HG03135 (cell line): ENCODE results near the gene TADA3.
"Not testable (repeated sequence)": the region's sequence is repeated elsewhere in the genome, so short reads cannot be mapped to it uniquely, and the experiment has no call there.

ENCODE experiments used
- ATAC-seq: cut with Tn5 transposase; IDR thresholded peaks from one replicate; pipeline ENCODE4 v1.9.1; 2021; ENCODE audit warnings: mild to moderate bottlenecking, moderate library complexity; ENCODE audit not compliant: unreplicated experiment

Gene TADA3

GRCh38 chr3:9785602-9786001 is 6.7 kb downstream of the TADA3 start:
- no peak for ATAC-seq

DNA sequence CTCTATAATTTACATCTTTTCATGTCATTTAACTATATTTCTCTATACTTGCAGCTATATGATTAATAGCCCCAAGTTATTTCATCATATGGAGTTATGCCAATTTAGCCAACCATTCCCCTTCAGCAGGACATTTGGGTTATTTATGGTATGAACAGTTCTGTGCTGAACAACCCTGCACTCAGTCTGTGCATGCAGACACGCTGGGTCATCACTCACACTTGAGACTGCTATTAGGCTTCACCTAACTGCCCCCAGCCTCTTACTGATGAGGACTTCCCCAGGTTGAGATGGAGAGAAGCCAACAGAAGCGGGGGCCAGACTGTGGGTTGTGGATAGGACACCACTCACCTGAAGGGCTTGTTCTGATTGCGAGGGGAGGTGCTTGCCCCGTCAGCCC is 7.3 kb downstream of the TADA3 start:
- ATAC-seq: no peak

DNA sequence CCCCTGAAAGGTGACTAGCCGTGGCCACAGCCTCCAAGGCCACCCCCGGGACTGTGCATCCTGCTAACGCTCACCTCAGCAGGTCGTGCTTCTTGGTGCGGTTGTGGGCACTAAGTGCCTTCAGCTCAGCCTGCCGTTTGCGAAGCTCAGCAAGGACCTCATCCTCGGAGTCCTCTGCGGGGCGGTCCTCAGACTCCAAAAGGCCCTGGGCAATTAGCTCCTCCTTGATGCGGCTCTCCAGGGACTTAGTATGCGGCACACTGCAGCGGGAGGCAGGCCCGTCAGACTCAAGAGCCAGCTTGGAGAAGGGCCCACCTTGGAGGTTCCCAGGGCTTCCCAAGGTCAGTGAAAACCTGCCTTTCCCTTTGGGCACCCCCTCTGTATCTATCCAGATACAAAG is 8.3 kb downstream of the TADA3 start:
- ATAC-seq: no peak

GRCh38 chr3:9782770-9783169 is 9.5 kb downstream of the TADA3 start:
- ATAC-seq: no peak

DNA sequence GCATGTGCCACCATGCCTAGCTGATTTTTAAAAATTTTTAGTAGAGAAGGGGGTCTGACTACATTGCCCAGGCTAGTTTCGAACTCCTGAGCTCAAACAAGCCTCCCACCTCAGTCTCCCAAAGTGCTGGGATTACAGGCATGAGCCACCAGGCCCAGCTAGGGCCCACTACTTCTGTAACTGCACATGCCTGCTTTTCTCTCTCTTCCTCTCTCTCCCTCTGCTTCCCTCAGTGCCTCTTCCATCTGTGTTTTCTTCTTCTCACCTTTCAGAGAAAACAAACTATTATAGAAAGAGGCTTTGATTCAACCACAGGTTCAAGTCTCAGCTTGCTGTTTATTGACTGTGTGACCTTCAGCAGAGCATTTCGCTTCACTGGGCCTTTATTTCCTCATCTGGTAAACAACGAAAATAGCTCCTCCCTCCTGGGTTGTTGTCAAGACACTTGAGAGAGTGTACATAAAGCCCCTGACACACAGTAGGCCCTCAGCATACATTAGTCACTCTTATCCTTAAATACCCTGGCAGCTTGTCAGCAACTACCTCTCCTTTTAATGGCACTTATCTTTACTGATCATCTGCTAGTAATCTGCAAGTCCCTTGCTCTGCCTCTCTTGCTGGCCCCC is 10.2 kb downstream of the TADA3 start:
- no peak for ATAC-seq

DNA sequence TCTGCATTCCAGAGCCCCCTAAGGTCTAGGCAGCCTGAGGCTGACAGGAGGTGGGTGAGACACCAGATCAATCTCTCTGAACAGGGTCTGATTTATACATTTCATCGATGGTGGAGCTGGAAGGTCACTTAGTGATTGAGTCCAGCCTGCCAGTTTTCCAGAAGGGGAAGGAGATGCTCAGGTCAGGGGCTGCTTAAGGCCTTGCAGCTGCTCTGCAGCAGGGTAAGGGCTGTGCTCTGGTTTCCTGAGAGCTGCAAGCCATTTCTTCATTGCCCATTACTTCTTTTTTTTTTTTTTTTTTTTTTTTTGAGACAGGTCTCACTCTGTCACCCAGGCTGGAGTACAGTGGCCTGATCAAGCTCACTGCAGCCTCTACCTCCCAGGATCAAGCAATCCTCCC is 10.7 kb downstream of the TADA3 start:
- no peak for ATAC-seq

DNA sequence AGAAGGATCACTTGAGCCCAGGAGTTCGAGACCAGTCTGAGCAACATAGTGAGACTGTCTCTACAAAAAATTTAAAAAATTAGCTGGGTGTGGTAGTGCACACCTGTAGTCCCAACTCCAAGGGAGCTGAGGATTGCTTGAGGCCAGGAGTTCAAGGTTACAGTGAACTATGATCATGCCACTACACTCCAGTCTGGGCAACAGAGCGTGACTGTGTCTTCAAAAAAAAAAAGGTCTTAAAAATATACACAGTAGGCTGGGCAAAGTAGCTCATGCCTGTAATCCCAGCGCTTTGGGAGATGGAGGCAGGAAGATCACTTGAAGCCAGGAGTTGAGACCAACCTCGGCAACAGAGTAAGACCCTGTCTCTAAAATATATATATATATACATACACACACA is 11.4 kb downstream of the TADA3 start:
- no peak for ATAC-seq

DNA sequence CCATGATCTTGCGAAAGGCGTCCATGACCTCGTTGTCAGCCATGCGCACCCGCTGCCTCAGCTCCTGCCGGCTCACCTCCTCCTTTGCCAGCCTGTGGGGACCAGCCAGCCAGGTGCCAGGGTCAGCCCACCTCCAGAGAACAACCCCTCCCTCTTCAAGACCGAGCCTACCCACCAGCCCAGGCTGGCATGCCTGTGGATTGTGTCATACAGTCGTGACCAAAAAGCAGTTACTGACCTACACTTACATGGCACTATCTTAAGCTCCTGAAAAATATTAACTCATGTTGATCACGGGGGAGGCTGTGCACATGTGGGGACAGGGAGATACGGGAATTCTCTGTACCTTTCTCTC is 11.8 kb downstream of the TADA3 start:
- no peak for ATAC-seq

GRCh38 chr3:9779721-9780457 is 12.4 kb downstream of the TADA3 start:
- ATAC-seq: peak; percentile 62

GRCh38 chr3:9779075-9779593 is 13.1 kb downstream of the TADA3 start:
- no peak for ATAC-seq

DNA sequence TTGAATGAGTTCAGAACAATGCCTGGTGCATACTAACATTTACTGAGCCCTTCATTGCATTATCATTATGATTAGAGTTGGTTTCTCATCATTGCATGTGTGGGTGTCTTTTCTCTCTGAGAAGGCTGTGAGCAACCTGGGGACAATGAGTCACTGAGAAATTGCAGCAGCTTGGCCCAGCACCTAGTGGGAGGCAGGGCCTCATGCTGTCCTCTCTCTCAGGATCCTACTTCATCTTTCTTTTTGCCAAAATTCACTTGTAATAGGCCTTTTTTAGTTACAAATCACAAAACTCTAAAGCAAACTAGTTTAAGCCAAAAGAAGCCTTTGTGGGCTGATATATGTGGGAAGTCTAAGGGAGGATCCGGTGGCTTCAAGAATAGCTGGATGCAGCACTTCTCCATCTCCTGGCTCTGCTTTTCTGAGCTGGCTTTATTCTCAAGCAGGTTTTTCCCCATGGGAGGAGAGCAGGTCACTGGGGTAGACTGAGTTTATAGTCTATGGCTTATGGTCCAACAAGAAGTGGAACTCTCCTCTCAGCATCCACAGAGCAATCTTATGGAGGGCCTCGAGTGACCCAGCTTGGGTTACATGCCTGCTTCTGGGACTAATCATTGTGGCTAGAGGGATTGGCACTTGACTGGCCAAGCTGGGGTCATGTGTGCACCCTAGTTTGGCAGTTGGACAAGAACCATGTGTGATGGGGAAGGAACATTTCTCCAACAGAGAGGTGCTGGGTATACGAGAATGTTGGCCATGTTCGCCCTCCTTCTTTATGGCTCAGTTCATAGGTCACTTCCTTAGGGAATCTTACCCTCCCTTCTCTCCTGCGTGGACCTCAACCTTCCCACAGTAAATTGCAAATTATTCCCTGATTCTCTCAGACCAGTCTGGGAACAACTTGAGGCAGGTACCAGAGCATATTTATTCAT is 13.9 kb downstream of the TADA3 start:
- ATAC-seq: no peak

DNA sequence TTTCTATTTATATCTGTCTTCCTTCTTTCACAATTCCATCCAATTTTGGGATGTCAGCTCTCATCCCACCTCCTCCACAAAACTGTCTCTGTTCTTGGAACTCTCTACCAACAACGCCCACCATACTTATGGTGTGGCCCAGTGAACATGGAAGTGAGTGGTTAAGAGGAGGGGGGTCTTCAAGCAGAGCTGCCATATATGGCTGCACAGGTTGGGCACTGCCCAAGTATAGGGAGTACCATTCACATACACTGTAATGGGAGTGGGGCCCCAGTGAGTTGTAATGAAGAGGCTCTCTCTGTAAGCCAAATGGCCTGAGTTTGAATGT is 14.6 kb downstream of the TADA3 start:
- no peak for ATAC-seq

GRCh38 chr3:9776896-9777693 is 15.2 kb downstream of the TADA3 start:
- ATAC-seq: no peak

- not testable (repeated sequence) for ATAC-seq
These were observed 21.3 kb downstream of the TADA3 start for GRCh38 chr3:9771007-9771406.

- no peak for ATAC-seq
These were observed 21.9 kb downstream of the TADA3 start for GRCh38 chr3:9770276-9770812.

DNA sequence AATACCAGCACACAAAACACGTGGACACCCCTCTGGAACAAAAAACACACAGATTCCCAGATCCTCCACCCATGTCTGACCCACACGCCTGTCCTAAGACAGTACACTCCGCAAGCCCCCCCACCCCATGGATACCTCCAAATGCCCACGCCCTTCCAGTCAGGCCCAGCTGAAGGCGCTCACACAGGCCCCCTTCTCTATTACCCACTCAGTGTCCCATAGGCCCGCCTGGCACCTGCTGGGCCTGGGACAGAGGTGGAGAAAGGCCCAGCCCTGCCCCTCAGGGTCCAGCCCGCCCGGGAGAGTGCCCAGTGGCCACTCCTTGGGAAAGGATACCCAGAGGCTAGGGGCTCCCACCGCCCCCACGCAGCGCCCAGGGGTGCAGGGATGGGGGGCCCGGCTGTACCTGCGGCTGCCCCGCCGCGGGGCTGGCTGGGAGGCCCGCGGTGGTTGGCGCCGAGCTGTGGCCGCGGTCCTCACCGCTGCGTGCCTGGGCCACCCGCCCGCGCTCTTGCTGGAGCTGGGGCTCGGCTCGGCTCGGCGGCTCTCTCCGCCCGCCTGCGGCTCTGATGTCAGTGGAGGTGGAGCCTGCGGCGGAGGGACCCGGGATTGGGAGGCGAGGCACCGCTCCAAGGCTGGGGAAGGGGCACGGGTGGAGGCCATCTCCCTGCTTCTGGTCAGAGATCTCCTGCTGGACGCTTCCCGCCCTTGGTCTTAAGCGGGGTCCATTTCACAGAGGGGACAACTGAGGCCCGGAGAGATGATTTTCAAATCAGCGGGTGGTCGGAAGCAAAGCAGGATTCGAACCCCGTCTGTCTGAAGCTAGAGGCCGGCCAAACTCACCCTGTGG is 22.6 kb downstream of the TADA3 start, which contains the start of gene CAMK1:
TSS of gene CAMK1 (minus strand) at position 522 of the 850 bp plus-strand sequence. CDS start 2,198 bp downstream, outside the sequence.
- peak; percentile 65 for ATAC-seq

DNA sequence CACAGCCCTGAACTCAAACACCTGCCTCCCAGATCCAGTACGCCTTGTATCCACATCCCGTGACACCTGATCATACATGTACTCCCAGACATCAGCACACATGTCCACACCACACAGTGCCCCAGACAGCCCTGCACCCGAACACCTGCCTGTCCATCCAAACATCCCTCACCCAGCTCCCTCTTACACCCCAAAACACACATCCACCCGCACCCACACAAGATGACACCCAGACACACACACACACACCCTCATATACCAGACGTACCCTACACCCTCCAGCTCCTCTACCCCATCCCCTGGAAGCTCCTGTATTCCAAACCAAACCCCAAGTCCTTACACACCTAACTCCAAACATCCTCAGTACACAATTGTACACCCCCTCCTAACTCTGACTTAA is 23.3 kb downstream of the TADA3 start:
- ATAC-seq: no peak

DNA sequence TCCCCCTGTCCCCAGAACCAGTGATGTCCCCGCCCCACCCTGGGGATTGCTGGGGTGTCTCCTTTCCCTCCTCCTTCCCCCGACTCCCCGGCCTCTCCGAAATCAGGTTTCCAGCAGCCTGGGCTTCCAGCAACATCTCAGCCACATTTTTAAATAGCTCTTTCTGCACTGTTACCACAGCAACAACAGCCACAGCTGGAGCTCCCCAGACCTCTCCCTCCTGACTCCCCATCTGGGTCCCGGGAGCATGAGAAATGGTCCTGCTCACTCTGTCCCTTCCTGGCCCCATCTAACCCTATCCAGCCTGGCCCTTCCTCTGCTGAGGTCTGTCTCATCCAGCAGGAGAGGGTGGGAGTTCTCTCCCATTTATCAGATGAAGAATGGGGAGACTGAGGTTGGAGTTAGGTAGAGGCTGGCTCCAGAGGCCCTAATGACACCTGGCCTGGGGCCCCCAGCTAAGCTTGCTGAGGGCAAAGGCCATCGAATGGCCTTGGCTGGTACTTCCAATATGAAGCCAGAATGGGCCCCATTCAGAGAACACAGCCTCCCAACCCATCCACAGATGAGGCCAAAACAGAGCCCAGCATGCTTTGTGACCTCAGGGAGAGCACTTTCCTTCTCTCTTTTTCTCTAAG is 24.0 kb downstream of the TADA3 start:
- ATAC-seq: no peak

GRCh38 chr3:9767418-9767817 is 24.9 kb downstream of the TADA3 start:
- ATAC-seq: no peak
